Stimulated activated CD4-positive, alpha-beta T cell treated with anti-CD3 and anti-CD28 coated beads, Interleukin-15, amount 100 ng/mL, for 1 hour (primary cell): ENCODE results near the gene TRPT1.
A peak's percentile ranks its signal among the peaks of the same experiment; 100 is the strongest.
"Not testable (repeated sequence)": the region's sequence is repeated elsewhere in the genome, so short reads cannot be mapped to it uniquely, and the experiment has no call there.

Experiments
- DNase-seq, 2 donors: peaks; one replicate each; pipeline ENCODE4 v3.0.0-alpha.2; 2020; ENCODE audit warnings: low read depth in 1 of 2, low spot score in 1 of 2

The TRPT1 gene

DNA sequence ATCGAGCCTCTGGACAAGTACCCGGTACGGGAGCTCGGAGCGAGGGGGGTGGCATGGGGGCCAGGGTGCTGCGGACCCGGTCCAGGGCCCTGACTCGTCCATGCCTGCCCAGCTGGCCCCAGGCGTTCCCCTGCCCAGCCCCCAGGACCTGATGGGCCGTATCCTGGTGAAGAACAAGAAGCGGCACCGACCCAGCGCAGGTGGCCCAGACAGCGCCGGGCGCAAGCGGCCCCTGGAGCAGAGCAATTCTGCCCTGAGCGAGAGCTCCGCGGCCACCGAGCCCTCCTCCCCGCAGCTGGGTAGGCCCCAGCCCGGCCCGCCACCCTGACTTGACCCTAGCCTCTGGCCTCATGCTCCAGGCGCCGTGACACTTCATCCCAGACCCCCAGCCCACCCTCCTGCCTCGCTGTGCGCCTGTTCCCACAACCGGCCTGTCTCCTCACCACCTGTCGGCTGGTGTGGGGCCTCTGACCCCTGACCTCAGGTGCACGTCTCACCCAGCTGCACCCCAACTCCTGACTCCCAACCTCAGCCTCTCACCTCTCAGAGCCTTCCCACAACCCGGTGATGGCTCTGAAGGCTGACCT lies 33.1 kb upstream of the TRPT1 start:
- DNase-seq, result no peak

DNA sequence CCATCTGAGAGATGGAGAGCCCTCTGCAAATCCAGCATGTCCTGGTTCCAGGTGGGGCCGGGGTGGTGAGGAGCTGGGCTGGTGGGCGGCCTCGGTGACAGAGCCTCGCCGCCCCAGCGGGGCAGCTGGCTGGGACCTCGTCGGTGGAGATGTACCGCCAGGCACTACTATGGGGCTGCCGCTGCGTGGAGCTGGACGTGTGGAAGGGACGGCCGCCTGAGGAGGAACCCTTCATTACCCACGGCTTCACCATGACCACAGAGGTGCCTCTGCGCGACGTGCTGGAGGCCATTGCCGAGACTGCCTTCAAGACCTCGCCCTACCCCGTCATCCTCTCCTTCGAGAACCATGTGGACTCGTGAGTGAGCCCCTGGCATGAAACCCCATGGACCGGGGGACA lies 32.4 kb upstream of the TRPT1 start:
- no peak for DNase-seq

DNA sequence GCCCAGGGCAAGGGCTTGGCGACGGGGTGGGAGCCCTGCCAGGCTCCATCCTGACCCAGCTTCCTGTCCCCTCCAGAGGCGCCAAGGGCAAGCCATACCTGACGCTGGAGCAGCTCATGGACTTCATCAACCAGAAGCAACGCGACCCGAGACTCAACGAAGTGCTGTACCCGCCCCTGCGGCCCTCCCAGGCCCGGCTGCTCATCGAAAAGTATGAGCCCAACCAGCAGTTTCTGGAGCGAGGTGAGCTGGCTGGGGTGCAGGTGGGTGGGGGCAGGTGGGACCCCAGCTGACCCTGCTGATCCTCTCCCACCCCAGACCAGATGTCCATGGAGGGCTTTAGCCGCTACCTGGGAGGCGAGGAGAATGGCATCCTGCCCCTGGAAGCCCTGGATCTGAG lies 30.3 kb upstream of the TRPT1 start:
- DNase-seq, result no peak

DNA sequence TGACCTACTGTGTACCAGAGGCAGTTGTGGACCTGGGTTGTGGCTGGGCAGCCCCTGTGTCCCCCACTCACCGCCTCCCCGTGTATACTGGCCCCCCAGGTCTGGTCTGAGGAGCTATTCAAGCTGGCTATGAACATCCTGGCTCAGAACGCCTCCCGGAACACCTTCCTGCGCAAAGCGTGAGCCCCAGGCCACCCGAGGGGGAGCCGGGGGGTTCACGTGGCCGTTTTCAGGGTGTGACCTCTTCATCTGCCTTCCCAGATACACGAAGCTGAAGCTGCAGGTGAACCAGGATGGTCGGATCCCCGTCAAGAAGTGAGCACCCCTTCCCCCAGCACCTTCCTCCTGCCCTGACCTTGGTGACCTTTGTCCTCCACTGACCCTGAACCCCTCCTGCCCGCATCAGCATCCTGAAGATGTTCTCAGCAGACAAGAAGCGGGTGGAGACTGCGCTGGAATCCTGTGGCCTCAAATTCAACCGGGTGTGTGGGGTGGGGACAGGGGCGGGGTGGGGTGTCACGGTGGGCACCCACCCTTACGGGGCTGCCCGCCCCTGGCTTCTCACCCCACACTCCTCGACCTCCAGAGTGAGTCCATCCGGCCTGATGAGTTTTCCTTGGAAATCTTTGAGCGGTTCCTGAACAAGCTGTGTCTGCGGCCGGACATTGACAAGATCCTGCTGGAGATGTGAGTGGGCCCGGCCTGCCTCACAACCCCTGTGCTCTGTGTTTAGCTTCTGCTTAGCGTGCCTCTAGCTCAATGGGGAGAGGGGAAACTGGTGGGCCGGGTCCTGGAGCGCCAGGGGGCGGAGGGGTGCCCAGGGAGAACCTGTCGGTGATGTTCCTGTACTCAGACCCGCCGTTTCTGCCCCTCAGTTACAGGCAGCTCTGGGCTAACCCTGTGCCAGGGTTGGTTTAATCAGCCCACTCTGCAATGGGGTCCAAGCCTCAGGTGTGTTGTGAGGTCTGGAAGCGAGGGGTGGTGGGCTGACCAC lies 29.4 kb upstream of the TRPT1 start:
- DNase-seq, result no peak

DNA sequence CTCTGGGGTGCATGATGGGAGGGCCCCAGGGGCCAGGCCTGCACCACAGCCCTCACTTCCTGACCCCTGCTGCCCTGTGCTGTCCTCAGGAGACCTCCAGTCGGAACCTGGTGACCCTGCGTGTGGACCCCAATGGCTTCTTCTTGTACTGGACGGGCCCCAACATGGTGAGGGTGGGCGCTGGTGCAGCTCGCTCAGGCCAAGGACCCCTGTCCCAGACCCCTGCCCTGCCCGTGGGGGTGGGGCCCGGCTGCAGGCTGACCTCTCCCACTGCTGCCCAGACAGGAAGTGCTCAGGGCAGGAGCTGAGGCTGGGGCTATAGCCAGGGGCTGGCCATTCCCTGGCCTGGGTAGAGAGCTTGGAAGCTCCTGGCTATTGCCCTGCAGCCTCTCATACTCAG lies 28.3 kb upstream of the TRPT1 start:
- no peak for DNase-seq

DNA sequence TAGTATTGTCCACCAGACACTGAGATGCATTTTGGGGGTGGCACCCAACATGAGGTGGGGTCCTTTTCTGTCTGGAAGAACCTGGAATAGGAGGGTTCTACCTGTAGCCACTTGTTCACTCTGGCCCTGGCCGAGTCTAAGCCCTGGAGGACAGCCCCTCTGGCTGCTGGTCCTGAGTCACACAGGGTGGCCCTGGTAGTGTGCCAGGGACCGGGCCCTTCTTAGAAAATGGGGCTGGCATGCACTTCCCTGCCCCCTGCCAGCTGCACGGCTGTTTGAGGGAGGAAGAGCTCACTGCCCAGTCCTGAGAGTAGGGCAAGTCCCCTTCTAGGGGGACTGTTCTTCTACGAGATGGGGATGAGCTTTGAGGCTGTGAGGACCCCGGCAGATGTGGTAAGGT lies 27.5 kb upstream of the TRPT1 start:
- DNase-seq, result no peak

DNA sequence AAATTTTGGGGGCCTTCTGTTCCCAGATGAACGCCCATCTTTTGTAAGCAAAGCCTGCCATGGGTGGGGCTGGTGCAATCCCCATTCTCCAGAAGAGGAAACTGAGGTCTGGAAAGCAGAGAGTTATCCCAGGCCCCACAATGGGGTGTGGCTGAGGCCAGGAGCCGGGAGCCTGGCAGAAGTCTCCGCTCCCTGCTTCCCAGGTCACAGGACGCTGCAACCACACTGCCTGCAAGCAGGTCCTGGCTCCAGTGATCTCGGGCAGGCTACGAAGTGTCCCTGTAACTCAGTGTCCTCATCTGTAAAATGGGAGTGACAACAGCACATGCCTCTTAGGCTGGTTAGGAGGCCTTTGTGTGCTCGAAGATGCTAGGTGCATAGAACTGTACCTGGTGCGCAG lies 27.1 kb upstream of the TRPT1 start:
- DNase-seq, result no peak

DNA sequence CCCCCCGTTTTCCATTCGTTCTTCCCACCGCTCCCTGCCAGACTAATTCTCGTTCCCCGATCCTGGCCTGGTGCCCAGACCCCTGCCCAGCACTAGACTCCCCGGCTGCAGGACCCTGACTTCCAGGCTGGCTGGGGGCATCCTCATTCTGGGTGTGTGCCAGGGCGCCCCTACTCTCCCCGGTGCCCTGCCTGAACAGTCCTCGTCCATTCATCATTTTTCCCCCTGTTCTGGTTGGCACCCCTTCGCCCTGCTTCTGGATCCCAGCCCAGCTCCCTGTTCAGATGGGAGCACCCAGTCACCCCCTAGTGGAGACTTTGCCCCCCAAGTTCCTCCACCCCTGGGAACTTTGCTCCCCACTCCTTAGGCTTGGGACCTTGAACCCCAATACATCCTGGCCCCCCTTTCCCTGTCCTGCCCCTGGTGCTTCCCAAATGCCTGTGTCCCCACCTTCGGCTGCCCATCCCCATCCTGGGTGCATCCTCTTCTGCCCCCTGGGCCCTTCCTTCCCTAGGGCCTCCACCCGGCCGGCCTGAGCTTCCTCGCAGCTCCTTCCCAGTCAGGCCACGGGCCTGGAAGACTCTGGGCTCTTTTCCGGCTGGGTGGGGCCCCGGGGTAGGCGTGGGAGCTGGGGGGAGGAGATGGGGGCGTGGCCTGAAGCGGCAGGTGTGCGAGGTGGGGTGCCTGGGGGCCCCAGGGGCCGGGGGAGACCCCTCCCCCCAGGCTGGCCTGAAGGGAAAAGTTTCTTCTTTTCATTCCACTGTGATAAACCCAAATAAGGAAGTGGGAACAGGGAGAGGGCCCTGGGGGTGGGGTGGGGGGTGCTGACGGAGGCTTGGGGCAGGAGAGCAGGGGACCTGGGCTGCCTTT lies 26.3 kb upstream of the TRPT1 start:
- no peak for DNase-seq

DNA sequence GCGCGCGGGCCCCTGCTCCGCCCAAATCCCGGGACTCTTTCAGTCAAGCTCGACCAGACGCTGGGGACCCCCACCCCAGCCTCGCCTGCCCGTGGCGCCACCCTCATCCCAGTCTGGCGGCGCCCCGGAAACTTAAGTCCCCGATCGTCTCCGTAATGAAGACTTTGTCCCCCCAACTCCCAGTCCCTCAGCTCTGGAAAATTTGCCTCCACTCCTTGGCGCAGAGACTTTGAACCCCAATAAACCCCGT lies 25.7 kb upstream of the TRPT1 start:
- no peak for DNase-seq

DNA sequence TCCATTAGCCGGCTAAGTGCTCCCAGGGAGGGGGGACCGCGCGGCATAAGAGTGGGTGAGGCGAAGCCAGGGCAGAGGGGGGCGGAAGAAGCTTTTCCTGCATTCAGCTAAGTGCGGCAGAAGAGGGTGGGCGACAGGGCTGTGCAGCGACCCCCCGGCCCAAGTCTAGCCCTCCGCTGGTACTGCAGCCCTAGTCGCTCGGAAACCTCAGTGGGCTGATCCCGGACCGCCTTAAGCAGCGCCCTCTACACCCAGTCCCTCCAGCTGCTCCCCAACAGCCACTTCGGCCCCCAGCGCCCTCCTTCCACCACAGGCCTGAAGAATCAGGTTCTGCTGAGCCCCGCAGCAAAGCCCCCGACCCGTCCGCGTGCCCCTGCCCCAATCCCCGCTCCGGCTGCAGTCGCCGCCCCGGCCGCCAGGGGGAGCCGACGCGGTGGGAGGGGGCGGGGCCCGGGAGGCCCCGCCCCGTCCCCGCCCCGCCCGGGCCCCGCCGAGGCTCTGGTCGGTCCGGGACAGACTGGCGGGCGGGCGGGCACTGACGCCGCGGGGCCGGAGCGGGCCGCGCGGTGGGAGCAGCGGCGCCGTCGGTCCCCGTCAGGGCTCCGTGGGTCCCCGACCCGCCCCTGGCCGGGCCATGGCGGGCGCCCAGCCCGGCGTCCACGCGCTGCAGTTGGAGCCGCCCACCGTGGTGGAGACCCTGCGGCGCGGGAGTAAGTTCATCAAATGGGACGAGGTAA lies 25.2 kb upstream of the TRPT1 start, which contains the start of gene PLCB3:
Gene PLCB3, plus strand, starts transcription at position 515 of the 737 bp plus-strand sequence. Its CDS starts 120 bp downstream, at position 635.
- peak; percentile 60 to 62 for DNase-seq

DNA sequence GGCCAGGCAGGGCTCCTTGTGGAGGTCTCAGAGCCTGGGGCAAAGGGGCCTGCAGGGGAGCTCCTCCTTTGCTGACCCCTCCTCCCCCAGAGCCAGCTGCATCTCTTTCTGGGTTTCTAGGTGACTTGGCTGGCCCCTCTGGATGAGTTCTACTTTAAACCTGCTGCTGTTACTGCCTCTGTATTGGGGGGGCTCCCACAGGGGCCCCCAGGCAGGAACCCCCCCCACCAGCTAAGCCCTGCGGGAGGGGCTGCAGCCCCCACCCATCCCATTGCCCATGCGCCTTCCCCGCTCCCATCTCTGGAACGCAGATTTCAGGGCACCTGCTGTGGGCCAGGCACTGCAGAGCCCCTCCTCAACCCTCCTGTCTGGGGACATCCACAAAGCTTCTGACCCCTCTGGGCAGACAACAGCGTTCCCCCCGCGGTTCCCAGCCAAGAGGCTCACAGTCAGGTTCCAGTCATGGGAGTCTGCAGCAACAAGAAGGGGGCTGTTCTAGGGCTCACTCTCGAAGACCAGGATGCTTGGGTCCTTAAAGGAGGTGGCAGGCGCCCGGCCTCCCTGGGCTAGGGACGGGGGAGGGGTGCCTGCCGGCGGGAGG lies 24.5 kb upstream of the TRPT1 start:
- no peak for DNase-seq

DNA sequence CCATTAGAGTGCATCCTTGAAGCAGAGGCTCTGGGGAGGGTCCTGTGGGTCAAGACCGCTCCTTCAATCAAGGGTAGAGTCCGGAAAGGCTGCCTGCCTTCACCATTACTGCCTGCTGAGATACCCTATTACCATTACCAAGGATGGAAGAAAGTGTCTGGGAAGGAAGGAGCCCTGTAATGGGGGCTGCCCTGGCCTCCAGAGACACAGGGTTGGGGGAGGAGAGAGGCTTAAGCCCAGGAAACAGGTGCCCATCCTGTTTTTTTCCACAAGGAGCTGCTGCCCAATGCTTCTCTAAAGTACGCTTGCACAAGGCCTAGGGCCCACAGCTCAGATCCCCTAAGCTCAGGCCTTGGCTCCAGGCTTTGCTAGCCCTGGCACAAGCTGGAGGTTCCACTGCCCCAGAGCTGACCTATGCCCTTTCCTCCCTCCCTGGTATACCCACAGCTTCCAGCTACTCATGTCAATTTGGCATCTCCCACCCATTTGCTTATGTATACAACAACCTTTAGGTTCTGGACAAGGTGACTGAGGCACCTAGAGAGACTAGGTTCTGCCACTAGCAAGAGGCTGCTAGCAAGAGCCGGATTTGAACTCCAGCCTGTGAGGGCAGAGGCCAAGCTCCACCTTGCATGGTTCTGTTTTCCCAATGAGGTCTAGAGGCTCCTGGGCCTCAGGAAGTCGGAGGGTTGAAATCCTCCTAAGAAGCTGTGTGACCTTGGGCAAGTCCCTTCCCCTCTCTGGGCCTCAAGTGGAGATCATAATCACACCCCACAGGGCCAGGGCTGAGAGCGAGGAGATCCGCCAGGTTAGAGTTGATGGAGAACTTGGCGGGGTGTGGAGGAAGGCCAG lies 23.8 kb upstream of the TRPT1 start:
- no peak for DNase-seq

DNA sequence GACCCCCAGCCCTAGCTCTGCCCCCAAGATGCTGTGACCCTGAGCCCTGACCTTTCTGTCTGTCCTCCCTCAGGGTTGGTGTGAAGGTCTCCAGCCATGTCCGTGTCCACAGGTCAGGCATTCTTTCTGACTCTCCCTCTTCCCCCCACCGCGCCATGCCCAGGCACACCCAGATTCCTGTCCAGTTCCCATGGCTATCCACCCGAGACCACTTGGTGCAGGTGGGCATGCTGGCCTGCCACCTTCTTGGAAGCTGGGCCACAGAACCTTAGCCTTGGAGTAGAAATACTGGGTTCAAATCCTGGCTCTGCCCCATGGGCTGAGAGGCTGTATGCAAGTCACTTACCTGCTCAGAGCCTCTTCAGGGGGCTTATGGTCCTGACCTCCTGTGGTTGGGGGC lies 23.1 kb upstream of the TRPT1 start:
- no peak for DNase-seq

DNA sequence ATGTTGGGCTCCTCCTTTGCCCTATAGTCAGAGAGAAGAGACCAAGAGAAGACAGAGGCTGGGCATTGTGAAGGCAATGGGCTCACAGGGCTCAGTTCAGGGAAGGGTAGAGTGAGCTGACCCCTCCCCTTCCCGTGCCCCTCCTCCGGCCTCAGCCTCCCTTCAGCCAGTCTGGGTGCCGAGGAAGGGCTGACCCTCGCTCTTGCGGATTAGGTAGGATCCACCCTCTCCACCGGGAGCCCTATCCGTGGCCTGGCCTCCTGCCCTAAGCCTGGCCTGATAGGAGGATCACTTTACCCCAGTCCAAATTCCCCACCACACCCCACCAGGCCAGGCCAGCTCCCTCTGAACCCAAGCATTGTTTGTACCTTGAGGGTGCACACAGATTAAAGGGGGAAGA lies 22.6 kb upstream of the TRPT1 start:
- no peak for DNase-seq

DNA sequence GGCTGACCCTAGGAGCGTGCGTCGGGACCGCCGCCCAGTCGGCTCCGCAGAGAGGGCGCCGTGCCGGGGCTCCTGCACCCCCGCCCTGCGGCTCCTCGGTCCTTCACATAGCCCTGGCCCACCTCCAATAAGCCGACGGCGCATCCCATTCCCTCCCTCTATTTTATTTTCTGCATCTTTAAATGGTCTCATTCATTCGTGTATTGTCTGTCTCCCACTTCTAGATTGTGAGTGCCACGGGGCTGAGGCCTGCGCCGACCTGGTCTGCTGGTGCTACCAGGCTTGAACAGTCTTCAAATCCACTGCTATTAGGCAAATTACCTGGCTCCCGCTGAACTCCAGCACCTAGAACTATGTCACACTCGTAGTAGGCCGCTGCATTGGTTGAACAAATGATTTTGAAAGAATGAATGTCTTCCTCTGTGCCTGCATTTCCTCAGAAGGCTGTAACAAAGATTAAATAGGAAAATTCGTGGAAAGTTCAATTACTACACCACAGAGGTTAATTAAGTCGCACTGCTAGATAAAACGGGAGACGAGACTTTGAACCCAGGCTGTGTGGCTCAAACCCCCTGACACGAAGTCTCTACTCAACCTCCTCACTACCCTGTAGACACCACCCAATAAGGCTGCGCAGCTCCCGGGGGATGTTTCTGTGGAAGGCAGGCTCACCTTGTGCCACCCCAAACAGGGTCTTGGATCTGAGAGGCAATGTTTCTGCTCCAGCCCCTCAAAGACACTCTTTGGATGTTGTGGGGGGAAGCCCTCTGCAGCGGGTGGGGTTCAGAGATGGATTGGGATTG lies 21.9 kb upstream of the TRPT1 start:
- DNase-seq, result no peak

DNA sequence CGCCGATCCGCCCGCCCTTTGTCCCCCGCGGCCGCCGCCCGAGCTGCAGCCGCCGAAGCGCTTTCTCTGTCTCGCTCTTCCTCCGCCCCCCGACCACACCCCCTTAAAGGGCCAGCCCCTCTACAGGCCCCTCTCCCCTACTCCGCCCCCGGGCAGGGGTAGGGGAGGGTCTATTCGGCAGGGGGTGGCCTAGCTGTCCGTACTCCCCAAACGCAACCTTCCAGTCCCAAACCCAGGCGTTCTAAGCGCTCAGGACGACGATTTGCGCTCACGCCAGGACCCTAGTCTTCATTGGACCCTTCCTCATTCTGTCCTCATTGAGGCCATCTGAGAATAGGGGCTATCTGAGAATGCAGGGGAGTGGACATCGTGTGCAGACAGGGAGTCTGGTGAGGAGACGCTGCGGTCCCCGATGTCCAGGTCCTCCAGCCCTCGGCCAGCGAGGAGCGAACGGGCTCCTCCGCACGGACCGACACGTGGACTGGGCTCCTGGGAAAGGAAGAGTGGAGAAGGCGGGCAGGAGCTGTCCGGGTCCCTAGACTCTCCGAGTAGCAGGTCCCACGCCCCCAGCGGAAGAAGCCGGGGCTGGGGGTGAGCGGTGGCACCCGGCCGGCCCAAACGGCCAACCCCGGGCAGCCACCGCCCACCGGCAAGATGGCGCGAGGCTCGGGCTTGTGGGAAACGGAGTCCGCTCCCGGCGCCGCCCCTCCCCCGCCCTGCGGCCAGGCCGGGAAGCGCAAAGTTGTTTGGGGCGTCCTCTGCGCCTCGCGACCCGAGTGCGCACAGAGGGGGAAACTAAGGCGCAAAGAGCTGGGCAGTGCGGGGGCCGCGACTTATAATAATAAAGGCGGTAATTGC lies 21.1 kb upstream of the TRPT1 start, which contains the start of gene PPP1R14B:
Gene PPP1R14B, minus strand, starts transcription at position 73 of the 858 bp plus-strand sequence. CDS start 270 bp downstream, outside the sequence.
- DNase-seq, result peak; percentile 56 to 77

DNA sequence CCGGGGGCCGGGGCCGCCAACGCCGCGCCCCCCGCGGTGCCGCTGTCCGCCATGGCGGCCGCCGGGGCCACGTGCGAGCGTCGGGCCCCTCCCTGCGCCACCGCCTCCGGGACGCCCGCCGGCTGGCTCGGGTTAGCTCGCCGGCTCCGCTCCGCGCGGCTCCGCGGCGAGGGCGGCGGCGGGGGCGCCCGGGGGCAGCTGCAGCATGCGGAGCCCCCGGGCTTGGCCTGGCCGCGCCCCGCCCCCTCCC lies 20.6 kb upstream of the TRPT1 start:
- not testable (repeated sequence) for DNase-seq
